Stimulated activated CD4-positive, alpha-beta T cell treated with anti-CD3 and anti-CD28 coated beads, Interleukin-1b, Interleukin-23, amount 100 ng/mL, for 1 hour (primary cell): ENCODE data around the gene KHSRP.
A peak's percentile ranks its signal among the peaks of the same experiment; 100 is the strongest.
"Not testable (repeated sequence)": the region's sequence is repeated elsewhere in the genome, so short reads cannot be mapped to it uniquely, and the experiment has no call there.

Source experiments
- DNase-seq, 2 donors: peaks; one replicate each; pipeline ENCODE4 v3.0.0-alpha.2; 2020; ENCODE audit warnings: low read depth in 2 of 2

KHSRP gene

GRCh38 chr19:6418562-6418932, 6.1 kb downstream of the KHSRP start:
- DNase-seq: no peak

- no peak for DNase-seq
These were observed 6.7 kb downstream of the KHSRP start for GRCh38 chr19:6417713-6418561.

GRCh38 chr19:6416658-6417405, 7.8 kb downstream of the KHSRP start:
- no peak for DNase-seq

- no peak for DNase-seq
These were observed 8.9 kb downstream of the KHSRP start for GRCh38 chr19:6415591-6416190.

- no peak for DNase-seq
These were observed 9.6 kb downstream of the KHSRP start for GRCh38 chr19:6414793-6415590.

- no peak for DNase-seq
These were observed 10.6 kb downstream of the KHSRP start for GRCh38 chr19:6413721-6414643.

- DNase-seq: no peak
These were observed 11.3 kb downstream of the KHSRP start for GRCh38 chr19:6413291-6413690.

- DNase-seq: no peak
These were observed 12.0 kb downstream of the KHSRP start for GRCh38 chr19:6412447-6413091.

- no peak for DNase-seq
These were observed 12.6 kb downstream of the KHSRP start for GRCh38 chr19:6412061-6412446.

- no peak for DNase-seq
These were observed 15.3 kb downstream of the KHSRP start for GRCh38 chr19:6409346-6409745.

GRCh38 chr19:6406401-6406800, 18.2 kb downstream of the KHSRP start:
- DNase-seq: no peak

- no peak for DNase-seq
These were observed 21.6 kb downstream of the KHSRP start for GRCh38 chr19:6402837-6403608.

GRCh38 chr19:6402058-6402457, 22.6 kb downstream of the KHSRP start:
- DNase-seq: no peak

GRCh38 chr19:6400062-6400944, 24.3 kb downstream of the KHSRP start:
- not testable (repeated sequence) for DNase-seq

- DNase-seq: no peak
These were observed 28.3 kb downstream of the KHSRP start for GRCh38 chr19:6396305-6396704.

- no peak for DNase-seq
These were observed 29.8 kb downstream of the KHSRP start for GRCh38 chr19:6394831-6395230.

GRCh38 chr19:6393983-6394412, 30.6 kb downstream of the KHSRP start:
- peak; percentile 37 to 50 for DNase-seq
